ENCODE measurements around the gene GREB1L.

- no peak for TF ChIP-seq CTCF (IDR thresholded peaks at IDR 0.05; ENCODE audit: low read length)
- TF ChIP-seq EZH2 (IDR thresholded peaks at IDR 0.05; ENCODE audit: borderline replicate concordance, low read length): no peak
Measured at GRCh38 chr18:21458310-21458709, 216.3 kb downstream of the GREB1L start.
